ENCODE data around the gene ACCS.

Gene ACCS

DNA sequence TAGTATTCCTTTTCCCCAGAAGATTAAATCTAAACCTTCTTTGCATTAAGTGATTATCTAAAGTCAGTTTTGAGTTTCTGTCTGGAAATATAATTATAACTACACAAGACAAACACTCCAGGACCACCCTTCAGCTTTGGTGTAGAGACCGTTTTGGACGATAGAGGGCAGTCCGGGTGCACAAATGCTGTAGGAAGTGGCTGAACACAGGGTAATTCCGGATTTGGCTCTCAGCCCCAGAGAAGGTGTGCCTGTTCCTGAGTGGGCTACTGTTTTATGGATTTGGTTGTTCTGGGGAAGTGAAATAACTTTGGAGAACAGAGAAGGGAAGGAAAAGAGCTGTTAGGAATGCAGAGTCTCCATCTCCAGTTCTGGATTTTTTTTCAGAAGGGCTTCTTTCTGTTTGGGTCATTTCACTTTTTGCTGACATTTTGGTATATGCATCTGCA is 44.2 kb downstream of the ACCS start:
- Histone ChIP-seq H3K36me3 (replicated peaks) (peaks cover 11% of the 10 kb centered on the region), H3K9me3 (no peaks in the 10 kb centered on the region), H3K27me3 (ENCODE audit: low read depth) (no peaks in the 10 kb centered on the region), H3K4me3 (no peak overlapping the region), H3K4me1 (no peaks in the 10 kb centered on the region)
- peak; percentile 49 to 75 for DNase-seq (ENCODE audit: low spot score in 2 of 2)
- in situ Hi-C loops (cut with MboI; ENCODE audit: low sequenced_read_pairs) = no loop called here

DNA sequence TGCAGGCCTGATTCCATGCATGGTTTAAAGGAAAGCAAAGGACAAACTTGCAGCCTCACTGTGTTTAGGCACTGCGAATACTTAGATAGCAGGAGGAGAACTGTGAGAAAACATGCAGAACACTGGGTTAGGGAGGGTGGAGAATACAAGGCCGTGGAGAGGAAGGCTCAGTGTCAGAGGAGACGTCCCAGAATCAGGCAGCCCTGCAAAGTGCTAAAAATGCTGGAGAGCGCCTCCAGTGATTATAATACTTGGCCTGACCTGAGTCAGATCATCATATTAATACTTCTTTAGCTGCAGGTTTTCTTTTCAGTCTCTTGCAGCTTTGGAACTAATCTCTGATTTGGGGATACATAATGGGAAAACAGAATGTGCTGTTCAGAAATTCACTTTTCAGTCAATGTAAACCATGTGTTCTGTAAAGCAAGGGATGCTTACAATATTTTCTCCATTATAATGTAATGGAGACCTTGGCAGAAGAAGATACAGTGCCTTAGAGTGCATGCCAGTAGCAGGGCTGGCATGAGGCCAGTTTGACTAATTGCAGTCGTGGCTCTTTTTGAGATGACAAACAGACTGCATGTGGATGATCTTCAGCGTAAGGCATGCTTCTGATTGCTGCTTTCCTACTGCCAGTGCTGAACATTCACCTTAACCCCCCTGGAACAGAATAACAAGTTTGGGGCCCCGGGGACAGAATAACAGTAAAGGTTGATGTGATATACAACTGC is 46.2 kb downstream of the ACCS start:
- peaks cover 14% of the 10 kb centered on the region for H3K36me3 ChIP-seq (replicated peaks)
- H3K27me3 ChIP-seq (ENCODE audit: low read depth) = no peaks in the 10 kb centered on the region
- in situ Hi-C loops (cut with MboI; ENCODE audit: low sequenced_read_pairs) = no loop called here
- no peaks in the 10 kb centered on the region for H3K9me3 ChIP-seq
- DNase-seq (ENCODE audit: low spot score in 2 of 2) = no peak
- H3K4me3 ChIP-seq = no peak overlapping the region
- no peaks in the 10 kb centered on the region for H3K4me1 ChIP-seq

DNA sequence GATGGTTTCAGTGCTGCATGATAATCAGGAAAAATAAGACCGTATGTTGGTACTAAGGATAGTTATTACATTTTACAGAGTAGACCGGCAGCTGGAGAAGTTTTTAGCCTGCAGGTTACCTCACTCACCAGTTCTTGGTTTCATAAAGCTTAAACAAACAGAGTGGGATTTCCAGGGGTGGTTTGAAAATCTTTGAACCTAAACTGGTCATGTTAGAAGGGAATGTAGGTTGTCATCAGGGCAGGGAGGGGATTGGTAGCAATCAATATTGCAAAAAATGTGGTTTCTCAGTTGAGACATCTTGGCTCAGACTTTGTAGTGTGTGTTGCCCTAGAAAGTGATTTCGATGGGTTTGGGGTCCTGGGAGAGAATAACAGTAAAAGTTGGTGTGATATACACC is 46.9 kb downstream of the ACCS start:
- Histone ChIP-seq H3K27me3 (ENCODE audit: low read depth) (no peaks in the 10 kb centered on the region), H3K4me3 (no peak overlapping the region), H3K9me3 (no peaks in the 10 kb centered on the region), H3K36me3 (replicated peaks) (peaks cover 16% of the 10 kb centered on the region), H3K4me1 (no peaks in the 10 kb centered on the region)
- no peak for DNase-seq (ENCODE audit: low spot score in 2 of 2)
- in situ Hi-C loops (cut with MboI; ENCODE audit: low sequenced_read_pairs) = no loop called here

DNA sequence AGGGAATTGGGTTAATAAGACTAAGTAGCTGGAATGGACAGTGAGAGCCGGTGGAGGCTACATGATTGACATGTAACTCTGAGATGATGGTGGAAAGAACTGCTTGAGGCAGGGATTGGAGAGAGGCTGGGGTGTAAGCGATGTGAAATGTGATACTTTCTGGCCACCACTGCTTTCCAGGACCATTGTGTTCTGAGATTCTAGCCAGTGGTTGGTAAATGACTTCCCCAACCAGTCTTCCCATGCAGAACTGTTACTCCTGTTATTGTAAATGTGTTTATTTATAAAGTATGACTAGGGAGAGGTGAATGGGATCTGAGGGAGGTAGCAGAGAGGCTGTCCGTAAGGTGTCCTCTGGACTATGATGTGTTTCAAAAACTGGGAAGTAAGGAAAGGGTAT is 47.5 kb downstream of the ACCS start:
- Histone ChIP-seq H3K27me3 (ENCODE audit: low read depth) (no peaks in the 10 kb centered on the region), H3K36me3 (replicated peaks) (peaks cover 16% of the 10 kb centered on the region), H3K9me3 (no peaks in the 10 kb centered on the region), H3K4me3 (no peak overlapping the region), H3K4me1 (no peaks in the 10 kb centered on the region)
- in situ Hi-C loops (cut with MboI; ENCODE audit: low sequenced_read_pairs) = no loop called here
- DNase-seq (ENCODE audit: low spot score in 2 of 2) = no peak

DNA sequence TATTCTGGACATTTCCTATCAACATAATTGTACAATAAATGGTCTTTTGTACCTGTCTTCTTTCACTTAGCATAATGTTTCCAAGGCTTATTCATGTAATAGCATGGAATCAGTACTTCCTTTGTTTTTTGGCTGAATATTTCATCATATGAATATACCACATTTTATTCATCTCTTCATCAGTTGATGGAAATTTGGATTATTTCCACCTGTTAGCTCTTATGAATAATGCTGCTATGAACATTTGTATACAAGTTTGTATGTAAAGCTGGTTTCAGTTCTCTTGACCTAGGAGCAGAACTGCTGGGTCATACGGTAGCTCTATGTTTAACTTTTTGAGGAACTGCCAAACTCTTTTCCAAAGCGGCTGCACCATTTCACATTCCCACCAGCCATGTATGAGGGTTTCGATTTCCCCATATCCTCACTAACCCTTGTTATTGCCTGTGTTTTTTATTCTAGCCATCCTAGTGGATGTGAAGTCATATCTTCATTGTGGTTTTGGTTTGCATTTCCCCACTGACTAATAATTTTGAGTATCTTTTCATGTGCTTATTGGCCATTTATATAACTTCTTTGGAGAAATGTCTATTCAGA is 50.3 kb downstream of the ACCS start:
- in situ Hi-C loops (cut with MboI; ENCODE audit: low sequenced_read_pairs) = no loop called here
- Histone ChIP-seq H3K36me3 (replicated peaks) (peaks cover 17% of the 10 kb centered on the region), H3K9me3 (no peaks in the 10 kb centered on the region), H3K4me3 (no peak overlapping the region), H3K27me3 (ENCODE audit: low read depth) (no peaks in the 10 kb centered on the region), H3K4me1 (no peaks in the 10 kb centered on the region)
- no peak for DNase-seq (ENCODE audit: low spot score in 2 of 2)

DNA sequence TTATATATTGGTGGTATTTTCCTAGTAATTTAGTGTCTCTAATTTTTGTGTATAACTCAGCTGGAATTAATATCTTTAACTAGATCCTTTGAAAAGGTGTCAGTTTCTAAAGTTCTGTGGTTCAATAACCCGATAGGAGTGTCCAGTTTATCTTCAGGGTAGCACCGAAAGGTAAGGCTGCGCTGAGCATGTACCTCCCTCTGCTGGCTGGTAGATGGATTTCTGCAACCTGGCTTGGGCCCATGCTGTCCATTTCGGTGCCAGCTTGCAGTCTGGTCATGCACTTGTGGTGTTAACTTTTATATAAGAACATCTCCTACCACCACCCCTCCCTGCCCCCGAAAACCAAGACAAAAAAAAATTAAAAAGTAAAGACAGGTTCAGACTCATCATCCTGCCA is 54.1 kb downstream of the ACCS start:
- no peaks in the 10 kb centered on the region for H3K27me3 ChIP-seq (ENCODE audit: low read depth)
- no peak for DNase-seq (ENCODE audit: low spot score in 2 of 2)
- in situ Hi-C loops (cut with MboI; ENCODE audit: low sequenced_read_pairs) = no loop called here
- H3K9me3 ChIP-seq = no peaks in the 10 kb centered on the region
- no peak overlapping the region for H3K4me3 ChIP-seq
- H3K36me3 ChIP-seq (replicated peaks) = peaks cover 16% of the 10 kb centered on the region
- H3K4me1 ChIP-seq = no peaks in the 10 kb centered on the region

DNA sequence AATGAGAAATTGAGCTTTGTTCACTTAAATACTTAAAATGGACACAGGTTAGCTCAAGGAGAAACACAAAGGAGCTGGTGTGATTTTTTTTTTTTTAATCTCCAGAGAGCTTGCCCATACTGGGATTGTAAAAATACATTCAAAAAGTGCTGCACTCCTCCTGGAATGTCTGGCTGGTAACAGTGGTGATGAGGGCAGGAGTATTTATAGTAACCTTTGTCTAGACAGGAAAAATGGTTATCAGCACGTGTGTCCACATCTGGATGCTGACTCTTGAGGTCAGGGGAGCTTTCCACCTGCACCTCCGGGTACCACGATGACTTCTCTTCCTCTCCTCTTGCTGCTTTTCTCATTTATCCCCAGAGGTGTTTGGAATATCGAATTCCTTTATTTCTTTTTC is 59.5 kb downstream of the ACCS start:
- no peak overlapping the region for H3K4me3 ChIP-seq
- no peaks in the 10 kb centered on the region for H3K9me3 ChIP-seq
- peaks cover 34% of the 10 kb centered on the region for H3K36me3 ChIP-seq (replicated peaks)
- in situ Hi-C loops (cut with MboI; ENCODE audit: low sequenced_read_pairs) = no loop called here
- H3K27me3 ChIP-seq (ENCODE audit: low read depth) = no peaks in the 10 kb centered on the region
- H3K4me1 ChIP-seq = no peaks in the 10 kb centered on the region
- DNase-seq (ENCODE audit: low spot score in 2 of 2) = no peak

DNA sequence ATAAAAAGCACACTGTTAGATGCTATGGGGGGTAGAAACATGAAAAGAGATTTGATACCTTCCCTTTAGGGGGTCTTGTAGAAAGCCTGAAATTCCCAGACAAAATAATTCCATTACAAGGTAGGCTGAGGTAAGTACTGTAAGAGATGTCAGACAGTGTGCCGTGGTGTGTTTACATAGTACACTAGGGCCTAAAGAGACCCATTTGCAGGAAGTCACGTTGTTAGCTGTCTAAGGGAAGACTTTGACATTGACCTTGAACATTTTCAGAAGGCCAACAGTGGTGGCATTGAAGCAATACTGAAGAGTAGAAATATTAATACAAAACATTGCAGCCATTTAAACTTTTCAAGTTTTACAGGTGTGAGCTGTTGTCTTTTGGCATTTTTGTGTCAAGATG is 60.2 kb downstream of the ACCS start:
- no peak for DNase-seq (ENCODE audit: low spot score in 2 of 2)
- H3K9me3 ChIP-seq = no peaks in the 10 kb centered on the region
- in situ Hi-C loops (cut with MboI; ENCODE audit: low sequenced_read_pairs) = no loop called here
- H3K4me3 ChIP-seq = no peak overlapping the region
- peaks cover 38% of the 10 kb centered on the region for H3K36me3 ChIP-seq (replicated peaks)
- H3K4me1 ChIP-seq = no peaks in the 10 kb centered on the region
- H3K27me3 ChIP-seq (ENCODE audit: low read depth) = no peaks in the 10 kb centered on the region

DNA sequence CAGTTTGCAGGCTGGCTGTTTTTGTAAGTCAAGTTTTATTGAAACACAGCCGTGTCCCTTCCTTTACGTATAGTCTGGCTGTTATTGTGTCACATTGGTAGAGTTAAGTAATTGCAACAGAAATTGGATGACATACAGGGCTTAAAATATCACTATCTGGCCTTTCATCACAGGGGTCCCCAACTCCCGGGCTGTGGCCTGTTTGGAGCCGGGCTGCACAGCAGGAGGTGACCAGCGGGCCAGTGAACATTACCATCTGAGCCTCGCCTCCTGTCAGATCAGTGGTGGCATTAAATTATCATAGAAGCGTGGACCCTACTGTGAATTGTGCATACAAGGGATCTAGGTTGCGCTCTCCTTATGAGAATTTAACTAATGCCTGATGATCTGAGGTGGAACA is 61.1 kb downstream of the ACCS start:
- Histone ChIP-seq H3K9me3 (no peaks in the 10 kb centered on the region), H3K4me3 (no peak overlapping the region), H3K36me3 (replicated peaks) (peaks cover 40% of the 10 kb centered on the region), H3K27me3 (ENCODE audit: low read depth) (no peaks in the 10 kb centered on the region), H3K4me1 (no peaks in the 10 kb centered on the region)
- no peak for DNase-seq (ENCODE audit: low spot score in 2 of 2)
- in situ Hi-C loops (cut with MboI; ENCODE audit: low sequenced_read_pairs) = no loop called here

DNA sequence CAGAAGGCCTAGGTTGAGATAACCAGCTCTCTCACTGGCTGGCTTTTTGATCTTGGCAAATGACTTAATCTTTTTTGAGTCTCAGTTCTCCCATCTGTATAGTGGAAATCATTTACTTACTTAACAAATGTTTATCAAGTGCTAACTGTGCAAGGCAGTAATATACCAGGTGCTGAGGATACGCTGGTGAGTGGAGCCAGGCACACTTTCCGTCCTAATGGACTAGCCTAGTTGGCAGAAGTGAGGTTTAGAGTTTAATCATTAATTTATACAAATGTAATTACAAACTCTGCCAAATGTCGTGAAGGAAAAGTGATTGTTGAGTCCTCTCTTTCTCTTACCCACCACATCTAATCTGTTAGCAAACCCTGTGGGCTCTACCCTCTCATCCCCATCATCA is 62.7 kb downstream of the ACCS start:
- Histone ChIP-seq H3K27me3 (ENCODE audit: low read depth) (no peaks in the 10 kb centered on the region), H3K36me3 (replicated peaks) (peaks cover 43% of the 10 kb centered on the region), H3K4me1 (no peaks in the 10 kb centered on the region), H3K4me3 (no peak overlapping the region), H3K9me3 (no peaks in the 10 kb centered on the region)
- in situ Hi-C loops (cut with MboI; ENCODE audit: low sequenced_read_pairs) = no loop called here
- DNase-seq (ENCODE audit: low spot score in 2 of 2) = no peak

DNA sequence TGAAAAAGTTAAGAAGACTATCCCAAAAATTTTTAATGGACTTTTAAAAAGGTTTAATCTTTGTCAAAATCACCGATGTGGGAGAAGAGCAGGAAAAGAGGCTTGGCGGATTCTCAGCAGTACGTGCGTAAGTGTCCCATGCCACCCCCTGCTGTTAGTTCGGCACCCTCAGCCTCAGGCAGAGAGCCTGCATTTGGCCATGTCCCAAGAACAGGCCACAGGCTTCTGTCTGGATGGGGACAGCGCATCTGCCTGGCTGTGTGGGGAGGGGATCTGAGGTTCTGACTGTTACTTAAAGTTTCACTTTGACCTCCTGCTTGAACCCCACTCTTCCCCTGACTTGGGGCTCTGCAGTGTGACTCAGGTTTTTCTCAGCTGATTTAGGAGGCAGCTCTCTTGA is 64.7 kb downstream of the ACCS start:
- H3K4me1 ChIP-seq = no peaks in the 10 kb centered on the region
- in situ Hi-C loops (cut with MboI; ENCODE audit: low sequenced_read_pairs) = loop anchor here (10.0 kb wide), 1 partner anchor 414 kb away; no protein-coding TSS in a partner anchor
- no peaks in the 10 kb centered on the region for H3K9me3 ChIP-seq
- peaks cover 41% of the 10 kb centered on the region for H3K36me3 ChIP-seq (replicated peaks)
- no peak for DNase-seq (ENCODE audit: low spot score in 2 of 2)
- H3K4me3 ChIP-seq = no peak overlapping the region
- no peaks in the 10 kb centered on the region for H3K27me3 ChIP-seq (ENCODE audit: low read depth)

DNA sequence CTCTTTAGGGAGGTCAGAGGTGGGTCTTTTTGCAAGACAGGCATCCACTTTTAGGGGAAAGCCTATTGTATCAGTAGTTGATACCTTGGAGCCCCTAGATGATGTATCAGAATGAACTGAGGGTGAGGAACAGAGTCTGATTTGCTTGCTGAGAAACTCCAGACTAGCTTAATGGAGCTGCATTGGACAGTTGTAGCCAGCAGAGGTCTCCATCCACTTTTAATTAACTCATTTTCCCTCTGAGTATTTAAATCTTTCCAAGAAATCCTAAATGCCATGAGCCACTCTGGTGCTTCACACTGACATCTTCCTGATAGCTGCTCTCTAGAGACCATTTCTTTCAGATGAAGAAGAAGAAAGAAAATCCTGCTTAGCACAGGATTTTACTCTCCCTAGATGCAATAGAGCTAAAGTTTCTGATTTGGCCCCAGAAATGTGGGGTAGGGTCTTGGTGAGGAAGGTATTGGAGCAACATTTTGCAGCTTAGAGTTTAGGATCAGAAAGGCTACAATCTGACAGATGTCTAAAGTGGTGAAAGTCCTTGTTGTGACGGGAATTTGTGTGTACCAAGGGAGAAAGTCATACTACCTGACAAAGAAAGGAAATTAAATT is 67.4 kb downstream of the ACCS start:
- Histone ChIP-seq H3K4me1 (no peaks in the 10 kb centered on the region), H3K4me3 (no peak overlapping the region), H3K27me3 (ENCODE audit: low read depth) (no peaks in the 10 kb centered on the region), H3K9me3 (no peaks in the 10 kb centered on the region), H3K36me3 (replicated peaks) (peaks cover 24% of the 10 kb centered on the region)
- in situ Hi-C loops (cut with MboI; ENCODE audit: low sequenced_read_pairs) = loop anchor here (10.0 kb wide), 1 partner anchor 411 kb away; no protein-coding TSS in a partner anchor
- peak; percentile 21 to 33 for DNase-seq (ENCODE audit: low spot score in 2 of 2)

Data from HAP-1 (cell line).